Measurements from ENCODE around the gene RAET1L. TPM values are rescaled to one million over a fixed set of nuclear protein-coding genes. Genes with fewer than 3 reads are reported as not detected.

Gene RAET1L
- polyA plus RNA-seq, 3 donors = not detected

DNA sequence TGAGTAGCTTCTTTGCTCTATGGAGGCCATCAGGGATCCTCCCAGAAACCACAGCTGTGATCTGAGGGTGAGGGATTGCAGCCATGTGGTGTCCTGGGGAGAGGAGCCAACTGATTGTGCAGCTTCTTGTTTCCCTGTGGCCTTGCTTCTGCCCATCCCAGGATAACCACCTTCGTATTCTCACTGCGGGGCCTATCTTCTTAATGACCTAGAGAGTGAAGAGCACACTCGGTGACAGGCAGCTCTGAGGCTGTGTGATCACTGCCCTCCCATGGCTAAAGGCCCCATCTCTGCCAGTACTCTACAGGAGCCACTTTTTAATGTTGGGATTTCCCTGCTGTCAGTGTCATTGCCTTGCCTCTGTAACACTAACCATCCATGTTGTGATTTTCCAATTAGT, 5.3 kb upstream of the RAET1L start:
- no peak for DNase-seq
- WGBS (ENCODE audit: insufficient coverage) = 100% methylated on average over 2 of the region's 3 CpGs
- Mint-ChIP-seq H3K36me3 (no peaks in the 10 kb centered on the region), H3K27me3 (ENCODE audit: low read depth in 3 of 3) (peaks cover 54 to 68% (median 63%) of the 10 kb centered on the region in 3 donors), H3K27ac (no peak overlapping the region), H3K4me3 (no peak overlapping the region), H3K9me3 (peaks cover 0 to 7% (median 0%) of the 10 kb centered on the region in 7 donors), H3K4me1 (peaks cover 11% of the 10 kb centered on the region)
- H2AFZ ChIP-seq (ENCODE audit: insufficient read depth, low read depth, low read length, poor library complexity, severe bottlenecking) = no peak overlapping the region
- H4K20me1 ChIP-seq (ENCODE audit: insufficient read depth, low read length) = no peaks in the 10 kb centered on the region
- peaks cover 19 to 51% of the 10 kb centered on the region in 2 donors for H3K27me3 ChIP-seq (ENCODE audit: control insufficient read depth in 2 of 2, insufficient read depth in 2 of 2, low read length in 2 of 2)
- H3K9ac ChIP-seq (ENCODE audit: insufficient read depth, low read length, poor library complexity, severe bottlenecking) = no peak overlapping the region
- no peaks in the 10 kb centered on the region for H3K9me3 ChIP-seq (replicated peaks in 1 of 2; ENCODE audit: control insufficient read depth in 1 of 2, insufficient read depth in 1 of 2, low read length in 2 of 2)
- TF ChIP-seq, protein P1, sequence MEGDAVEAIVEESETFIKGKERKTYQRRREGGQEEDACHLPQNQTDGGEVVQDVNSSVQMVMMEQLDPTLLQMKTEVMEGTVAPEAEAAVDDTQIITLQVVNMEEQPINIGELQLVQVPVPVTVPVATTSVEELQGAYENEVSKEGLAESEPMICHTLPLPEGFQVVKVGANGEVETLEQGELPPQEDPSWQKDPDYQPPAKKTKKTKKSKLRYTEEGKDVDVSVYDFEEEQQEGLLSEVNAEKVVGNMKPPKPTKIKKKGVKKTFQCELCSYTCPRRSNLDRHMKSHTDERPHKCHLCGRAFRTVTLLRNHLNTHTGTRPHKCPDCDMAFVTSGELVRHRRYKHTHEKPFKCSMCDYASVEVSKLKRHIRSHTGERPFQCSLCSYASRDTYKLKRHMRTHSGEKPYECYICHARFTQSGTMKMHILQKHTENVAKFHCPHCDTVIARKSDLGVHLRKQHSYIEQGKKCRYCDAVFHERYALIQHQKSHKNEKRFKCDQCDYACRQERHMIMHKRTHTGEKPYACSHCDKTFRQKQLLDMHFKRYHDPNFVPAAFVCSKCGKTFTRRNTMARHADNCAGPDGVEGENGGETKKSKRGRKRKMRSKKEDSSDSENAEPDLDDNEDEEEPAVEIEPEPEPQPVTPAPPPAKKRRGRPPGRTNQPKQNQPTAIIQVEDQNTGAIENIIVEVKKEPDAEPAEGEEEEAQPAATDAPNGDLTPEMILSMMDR (IDR thresholded peaks at IDR 0.05) = no peak
- intact Hi-C loops (cut with micrococcal nuclease) = no loop called here
- no peak overlapping the region for H3K27ac ChIP-seq (ENCODE audit: low read depth in 1 of 2, low read length in 2 of 2)
- H3K4me3 ChIP-seq (replicated peaks in 1 of 3; ENCODE audit: low read depth in 2 of 3, low read length in 3 of 3) = no peak overlapping the region
- H3K4me1 ChIP-seq (ENCODE audit: control insufficient read depth in 1 of 2, insufficient read depth in 2 of 2, low read length in 2 of 2) = peaks cover 8 to 10% of the 10 kb centered on the region in 2 donors
- no peaks in the 10 kb centered on the region for H3K36me3 ChIP-seq (replicated peaks in 1 of 2; ENCODE audit: control insufficient read depth in 1 of 2, insufficient read depth in 2 of 2, low read length in 2 of 2)
- no peak overlapping the region for H3K4me2 ChIP-seq (replicated peaks; ENCODE audit: extremely low read depth, low read length, poor library complexity, severe bottlenecking)
- no peaks in the 10 kb centered on the region for H3K79me2 ChIP-seq (ENCODE audit: insufficient read depth, low read length)

DNA sequence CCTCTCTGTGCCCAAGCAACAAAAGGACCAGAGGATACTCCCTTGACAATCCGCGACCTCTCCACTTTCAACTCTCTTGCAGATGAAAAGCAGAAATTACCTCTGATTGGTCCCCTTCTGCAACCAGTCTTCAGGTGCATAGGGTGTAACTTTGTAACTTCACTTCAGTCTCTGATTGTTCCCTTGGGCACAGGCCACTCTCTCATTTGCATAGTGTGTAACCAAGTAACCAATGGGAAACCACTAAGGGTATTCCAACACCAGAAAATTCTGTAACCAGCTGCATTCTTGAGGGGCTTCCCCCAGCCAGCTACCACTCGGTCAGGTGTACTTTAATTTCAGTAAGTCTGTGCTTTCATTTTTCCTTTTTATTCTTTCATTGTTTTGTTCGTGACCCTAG, 4.4 kb upstream of the RAET1L start:
- Histone ChIP-seq H3K27ac (ENCODE audit: low read depth in 1 of 2, low read length in 2 of 2) (no peak overlapping the region), H3K4me1 (ENCODE audit: control insufficient read depth in 1 of 2, insufficient read depth in 2 of 2, low read length in 2 of 2) (peaks cover 12 to 16% of the 10 kb centered on the region in 2 donors), H3K27me3 (ENCODE audit: control insufficient read depth in 2 of 2, insufficient read depth in 2 of 2, low read length in 2 of 2) (peaks cover 18 to 51% of the 10 kb centered on the region in 2 donors), H2AFZ (ENCODE audit: insufficient read depth, low read depth, low read length, poor library complexity, severe bottlenecking) (no peak overlapping the region), H3K4me2 (replicated peaks; ENCODE audit: extremely low read depth, low read length, poor library complexity, severe bottlenecking) (no peak overlapping the region), H4K20me1 (ENCODE audit: insufficient read depth, low read length) (no peaks in the 10 kb centered on the region), H3K79me2 (ENCODE audit: insufficient read depth, low read length) (no peaks in the 10 kb centered on the region), H3K9me3 (replicated peaks in 1 of 2; ENCODE audit: control insufficient read depth in 1 of 2, insufficient read depth in 1 of 2, low read length in 2 of 2) (no peaks in the 10 kb centered on the region), H3K4me3 (replicated peaks in 1 of 3; ENCODE audit: low read depth in 2 of 3, low read length in 3 of 3) (no peak overlapping the region), H3K9ac (ENCODE audit: insufficient read depth, low read length, poor library complexity, severe bottlenecking) (no peak overlapping the region), H3K36me3 (replicated peaks in 1 of 2; ENCODE audit: control insufficient read depth in 1 of 2, insufficient read depth in 2 of 2, low read length in 2 of 2) (no peaks in the 10 kb centered on the region)
- Mint-ChIP-seq H3K9me3 (peaks cover 0 to 7% (median 1%) of the 10 kb centered on the region in 7 donors), H3K36me3 (no peaks in the 10 kb centered on the region), H3K4me1 (peaks cover 17% of the 10 kb centered on the region), H3K4me3 (no peak overlapping the region), H3K27me3 (ENCODE audit: low read depth in 3 of 3) (peaks cover 54 to 68% (median 63%) of the 10 kb centered on the region in 3 donors), H3K27ac (no peak overlapping the region)
- DNase-seq = no peak
- TF ChIP-seq, protein P1 (IDR thresholded peaks at IDR 0.05) = no peak
- intact Hi-C loops (cut with micrococcal nuclease) = no loop called here
- WGBS (ENCODE audit: insufficient coverage) = 0% methylated on average over 1 of the region's 4 CpGs
